ENCODE data around the gene UPF3A.
"Not testable (repeated sequence)": the region's sequence is repeated elsewhere in the genome, so short reads cannot be mapped to it uniquely, and the experiment has no call there.

The UPF3A gene, protein sequence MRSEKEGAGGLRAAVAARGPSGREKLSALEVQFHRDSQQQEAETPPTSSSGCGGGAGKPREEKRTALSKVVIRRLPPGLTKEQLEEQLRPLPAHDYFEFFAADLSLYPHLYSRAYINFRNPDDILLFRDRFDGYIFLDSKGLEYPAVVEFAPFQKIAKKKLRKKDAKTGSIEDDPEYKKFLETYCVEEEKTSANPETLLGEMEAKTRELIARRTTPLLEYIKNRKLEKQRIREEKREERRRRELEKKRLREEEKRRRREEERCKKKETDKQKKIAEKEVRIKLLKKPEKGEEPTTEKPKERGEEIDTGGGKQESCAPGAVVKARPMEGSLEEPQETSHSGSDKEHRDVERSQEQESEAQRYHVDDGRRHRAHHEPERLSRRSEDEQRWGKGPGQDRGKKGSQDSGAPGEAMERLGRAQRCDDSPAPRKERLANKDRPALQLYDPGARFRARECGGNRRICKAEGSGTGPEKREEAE

DNA sequence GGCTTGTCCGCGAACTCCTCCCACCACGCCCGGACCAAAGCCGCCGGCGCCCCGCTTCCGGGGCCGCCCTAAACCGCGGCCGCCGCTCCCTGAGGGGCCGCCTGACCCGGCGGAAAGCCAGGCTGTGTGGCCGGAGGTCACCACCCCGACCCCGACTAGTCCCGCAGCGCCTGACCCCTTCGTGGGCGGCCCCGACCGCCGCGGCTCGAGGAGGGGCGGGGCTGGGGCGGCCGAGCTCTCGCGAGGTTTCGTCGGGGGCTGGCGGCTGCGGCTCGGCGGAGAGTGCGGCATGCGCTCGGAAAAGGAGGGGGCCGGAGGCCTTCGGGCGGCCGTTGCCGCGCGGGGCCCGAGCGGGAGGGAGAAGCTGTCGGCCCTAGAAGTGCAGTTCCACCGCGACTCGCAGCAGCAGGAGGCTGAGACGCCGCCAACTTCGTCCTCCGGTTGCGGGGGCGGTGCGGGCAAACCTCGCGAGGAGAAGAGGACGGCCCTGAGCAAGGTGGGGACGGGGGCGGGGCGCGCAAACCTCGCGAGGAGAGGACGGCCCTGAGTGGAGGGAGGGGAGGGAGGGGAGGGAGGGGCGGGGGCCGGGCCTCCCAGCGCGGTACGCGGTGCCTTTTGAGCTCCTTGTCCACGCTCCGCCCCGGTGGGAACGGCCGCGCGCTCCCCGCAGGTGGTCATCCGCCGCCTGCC is at the start of gene UPF3A:
TSS of gene UPF3A (plus strand) at position 251 of the 690 bp plus-strand sequence. CDS start at position 290, 39 bp downstream.
- Mint-ChIP-seq H3K27ac (peak within 1 kb of the TSS; percentile 96), H3K27me3 (no peaks in the 10 kb centered on the region), H3K9me3 (no peaks in the 10 kb centered on the region), H3K36me3 (ENCODE audit: low read depth) (peaks cover 80% of the 10 kb centered on the region), H3K4me3 (peak within 1 kb of the TSS; percentile 89), H3K4me1 (ENCODE audit: low read depth) (peaks cover 58% of the 10 kb centered on the region)
- DNase-seq, result peak; percentile 95

DNA sequence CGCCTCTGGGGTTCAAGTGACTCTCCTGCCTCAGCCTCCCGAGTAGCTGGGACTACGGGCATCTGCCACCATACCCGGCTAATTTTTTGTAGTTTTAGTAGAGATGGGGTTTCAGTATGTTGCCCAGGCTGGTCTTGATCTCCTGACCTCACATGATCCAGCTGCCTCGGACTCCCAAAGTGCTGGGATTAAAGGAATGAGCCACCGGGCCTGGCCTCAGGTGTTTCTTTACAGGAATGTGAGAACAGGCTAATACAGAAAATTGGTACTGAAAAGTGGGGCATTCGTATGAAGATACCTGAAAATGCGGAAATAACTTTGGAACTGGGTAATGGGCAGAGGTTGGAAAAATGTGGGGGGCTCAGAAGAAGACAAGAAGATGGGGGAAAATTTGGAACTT is 49.5 kb upstream of the UPF3A start:
- H3K9me3 Mint-ChIP-seq, result peaks cover 2% of the 10 kb centered on the region
- H3K27ac Mint-ChIP-seq, result no peak overlapping the region
- H3K4me3 Mint-ChIP-seq, result no peak overlapping the region
- no peaks in the 10 kb centered on the region for H3K27me3 Mint-ChIP-seq
- H3K36me3 Mint-ChIP-seq (ENCODE audit: low read depth), result peaks cover 20% of the 10 kb centered on the region
- no peak for DNase-seq
- H3K4me1 Mint-ChIP-seq (ENCODE audit: low read depth), result peaks cover 41% of the 10 kb centered on the region

DNA sequence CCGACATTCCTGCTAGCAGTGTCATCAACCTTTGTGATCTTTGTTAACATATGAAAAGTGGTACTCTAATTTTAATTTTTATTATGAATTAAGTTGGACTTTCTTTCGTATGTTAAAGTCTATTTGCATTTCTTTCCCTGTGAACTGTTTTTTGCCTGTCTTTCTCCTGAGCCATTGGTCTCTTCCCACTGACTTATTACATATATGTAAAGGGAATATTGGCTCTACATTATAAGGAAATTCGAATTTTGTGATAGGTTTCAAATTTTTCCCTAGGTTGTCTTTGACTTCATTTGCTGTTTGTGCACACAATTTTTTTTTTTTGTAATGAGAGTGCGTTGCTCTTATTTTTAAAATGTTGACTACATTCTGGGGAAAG is 47.1 kb upstream of the UPF3A start:
- Mint-ChIP-seq H3K27me3 (no peaks in the 10 kb centered on the region), H3K4me1 (ENCODE audit: low read depth) (peaks cover 46% of the 10 kb centered on the region), H3K9me3 (peaks cover 2% of the 10 kb centered on the region), H3K27ac (peak overlapping the region; percentile 96), H3K36me3 (ENCODE audit: low read depth) (peaks cover 41% of the 10 kb centered on the region), H3K4me3 (peak overlapping the region; percentile 94)
- DNase-seq, result no peak

GRCh38 chr13:114234645-114235421 is 46.6 kb upstream of the UPF3A start, which contains the start of gene CDC16:
CDC16 (plus strand) TSS chr13:114234897; CDS start chr13:114235085, 188 bp downstream.
- H3K4me3 Mint-ChIP-seq, result peak within 1 kb of the TSS; percentile 94
- H3K36me3 Mint-ChIP-seq (ENCODE audit: low read depth), result peaks cover 47% of the 10 kb centered on the region
- peak within 1 kb of the TSS; percentile 96 for H3K27ac Mint-ChIP-seq
- no peaks in the 10 kb centered on the region for H3K27me3 Mint-ChIP-seq
- peaks cover 49% of the 10 kb centered on the region for H3K4me1 Mint-ChIP-seq (ENCODE audit: low read depth)
- DNase-seq, result peak; percentile 95
- peaks cover 2% of the 10 kb centered on the region for H3K9me3 Mint-ChIP-seq

GRCh38 chr13:114235697-114236096 is 45.7 kb upstream of the UPF3A start:
- H3K27ac Mint-ChIP-seq, result peak overlapping the region; percentile 96
- H3K4me1 Mint-ChIP-seq (ENCODE audit: low read depth), result peaks cover 46% of the 10 kb centered on the region
- DNase-seq, result no peak
- no peaks in the 10 kb centered on the region for H3K27me3 Mint-ChIP-seq
- H3K4me3 Mint-ChIP-seq, result peak overlapping the region; percentile 94
- peaks cover 2% of the 10 kb centered on the region for H3K9me3 Mint-ChIP-seq
- H3K36me3 Mint-ChIP-seq (ENCODE audit: low read depth), result peaks cover 54% of the 10 kb centered on the region

GRCh38 chr13:114236227-114236626 is 45.2 kb upstream of the UPF3A start:
- no peak for DNase-seq
- peaks cover 59% of the 10 kb centered on the region for H3K36me3 Mint-ChIP-seq (ENCODE audit: low read depth)
- peak overlapping the region; percentile 96 for H3K27ac Mint-ChIP-seq

DNA sequence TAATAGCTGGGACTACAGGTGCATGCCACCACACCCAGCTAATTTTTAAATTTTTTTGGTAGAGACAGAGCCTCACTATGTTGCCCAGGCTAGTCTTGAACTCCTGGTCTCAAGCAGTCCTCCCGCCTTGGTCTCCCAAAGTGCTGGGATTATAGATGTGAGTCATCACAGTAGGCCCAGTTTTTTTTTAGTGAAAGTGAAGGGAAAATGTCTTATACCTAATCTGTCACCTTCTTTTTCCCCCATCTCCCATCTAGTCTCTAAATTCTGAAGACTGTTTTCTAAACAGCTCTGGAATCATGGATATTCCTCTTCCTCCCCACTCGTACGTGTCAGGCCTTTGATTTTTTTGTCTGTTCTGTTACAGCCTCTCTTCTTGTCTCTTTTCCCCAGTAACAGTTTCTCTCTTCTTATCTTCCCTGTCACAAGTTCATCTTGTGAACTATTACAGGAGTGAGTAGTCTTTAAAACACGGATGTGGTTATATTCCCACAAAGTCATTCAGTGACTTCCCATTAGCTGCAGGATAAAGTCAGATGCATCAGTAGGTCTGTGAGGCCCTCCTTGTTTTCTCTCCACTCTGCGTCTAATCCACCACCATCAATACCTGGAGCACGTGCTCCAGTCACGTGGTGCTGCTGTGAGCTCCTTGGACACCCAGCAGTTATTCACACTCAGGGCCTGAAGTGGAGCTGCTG is 43.8 kb upstream of the UPF3A start:
- Mint-ChIP-seq H3K27ac (peak overlapping the region; percentile 64), H3K4me1 (ENCODE audit: low read depth) (peaks cover 57% of the 10 kb centered on the region), H3K36me3 (ENCODE audit: low read depth) (peaks cover 72% of the 10 kb centered on the region), H3K27me3 (no peaks in the 10 kb centered on the region), H3K9me3 (peaks cover 2% of the 10 kb centered on the region), H3K4me3 (no peak overlapping the region)
- no peak for DNase-seq

More at GRCh38 chr13:114236227-114236626, 45.2 kb upstream of the UPF3A start:
- peak overlapping the region; percentile 94 for H3K4me3 Mint-ChIP-seq
- H3K9me3 Mint-ChIP-seq, result peaks cover 2% of the 10 kb centered on the region
- peaks cover 50% of the 10 kb centered on the region for H3K4me1 Mint-ChIP-seq (ENCODE audit: low read depth)
- H3K27me3 Mint-ChIP-seq, result no peaks in the 10 kb centered on the region

DNA sequence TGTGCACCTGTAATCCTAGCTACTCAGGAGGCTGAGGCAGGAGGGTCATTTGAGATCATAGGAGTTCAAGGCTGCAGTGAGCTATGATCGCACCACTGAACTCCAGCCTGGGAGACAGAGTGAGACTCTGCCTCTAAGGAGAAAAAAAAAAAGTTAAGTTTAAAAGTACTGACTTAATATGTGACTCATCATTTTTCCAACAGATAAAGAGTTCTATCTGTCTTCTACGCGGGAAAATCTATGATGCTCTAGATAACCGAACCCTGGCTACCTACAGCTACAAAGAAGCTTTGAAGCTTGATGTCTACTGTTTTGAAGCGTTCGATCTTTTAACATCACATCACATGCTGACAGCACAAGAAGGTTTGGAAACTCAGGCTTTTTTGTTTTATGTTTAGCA is 39.5 kb upstream of the UPF3A start:
- H3K27me3 Mint-ChIP-seq, result no peaks in the 10 kb centered on the region
- no peaks in the 10 kb centered on the region for H3K9me3 Mint-ChIP-seq
- H3K36me3 Mint-ChIP-seq (ENCODE audit: low read depth), result peaks cover 95% of the 10 kb centered on the region
- peak overlapping the region; percentile 51 for H3K27ac Mint-ChIP-seq
- H3K4me3 Mint-ChIP-seq, result no peak overlapping the region
- peaks cover 36% of the 10 kb centered on the region for H3K4me1 Mint-ChIP-seq (ENCODE audit: low read depth)
- no peak for DNase-seq

DNA sequence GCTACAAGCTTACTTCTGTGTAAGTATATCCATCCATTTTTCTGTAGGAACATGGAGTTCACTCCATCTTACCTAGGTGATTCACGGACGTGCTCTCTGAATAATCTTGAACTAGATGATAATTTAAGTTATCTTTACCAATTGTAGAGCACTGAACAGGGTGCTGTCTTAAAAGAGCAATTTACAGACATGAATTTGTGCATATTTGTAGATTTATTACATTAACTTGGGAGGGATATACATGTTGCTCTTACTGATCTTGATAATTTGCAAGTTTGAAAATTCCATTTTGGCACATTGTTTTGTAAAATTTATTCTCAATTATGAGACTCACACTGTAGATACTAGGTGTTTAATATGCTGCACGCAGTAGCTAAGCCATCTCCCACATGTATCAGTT is 37.4 kb upstream of the UPF3A start:
- H3K27ac Mint-ChIP-seq, result no peak overlapping the region
- no peak overlapping the region for H3K4me3 Mint-ChIP-seq
- H3K27me3 Mint-ChIP-seq, result no peaks in the 10 kb centered on the region
- H3K9me3 Mint-ChIP-seq, result no peaks in the 10 kb centered on the region
- H3K36me3 Mint-ChIP-seq (ENCODE audit: low read depth), result peaks cover 96% of the 10 kb centered on the region
- H3K4me1 Mint-ChIP-seq (ENCODE audit: low read depth), result peaks cover 27% of the 10 kb centered on the region
- no peak for DNase-seq

- H3K9me3 Mint-ChIP-seq, result no peaks in the 10 kb centered on the region
- H3K27ac Mint-ChIP-seq, result no peak overlapping the region
- no peaks in the 10 kb centered on the region for H3K27me3 Mint-ChIP-seq
- DNase-seq, result no peak
- peaks cover 96% of the 10 kb centered on the region for H3K36me3 Mint-ChIP-seq (ENCODE audit: low read depth)
- no peak overlapping the region for H3K4me3 Mint-ChIP-seq
- peaks cover 22% of the 10 kb centered on the region for H3K4me1 Mint-ChIP-seq (ENCODE audit: low read depth)
Observed at GRCh38 chr13:114244637-114245036, 36.8 kb upstream of the UPF3A start.

GRCh38 chr13:114248011-114248410 is 33.4 kb upstream of the UPF3A start:
- peaks cover 95% of the 10 kb centered on the region for H3K36me3 Mint-ChIP-seq (ENCODE audit: low read depth)
- H3K9me3 Mint-ChIP-seq, result no peaks in the 10 kb centered on the region
- no peak overlapping the region for H3K27ac Mint-ChIP-seq
- no peak overlapping the region for H3K4me3 Mint-ChIP-seq
- peaks cover 3% of the 10 kb centered on the region for H3K4me1 Mint-ChIP-seq (ENCODE audit: low read depth)
- DNase-seq, result no peak
- H3K27me3 Mint-ChIP-seq, result no peaks in the 10 kb centered on the region

- Mint-ChIP-seq H3K27ac (no peak overlapping the region), H3K4me3 (no peak overlapping the region), H3K4me1 (ENCODE audit: low read depth) (peaks cover 2% of the 10 kb centered on the region), H3K36me3 (ENCODE audit: low read depth) (peaks cover 95% of the 10 kb centered on the region), H3K9me3 (no peaks in the 10 kb centered on the region), H3K27me3 (no peaks in the 10 kb centered on the region)
- DNase-seq, result no peak
Observed at GRCh38 chr13:114249077-114249476, 32.3 kb upstream of the UPF3A start.

- not testable (repeated sequence) for DNase-seq; H3K9me3 Mint-ChIP-seq; H3K27ac Mint-ChIP-seq; H3K4me3 Mint-ChIP-seq; H3K27me3 Mint-ChIP-seq; H3K4me1 Mint-ChIP-seq (ENCODE audit: low read depth)
- H3K36me3 Mint-ChIP-seq (ENCODE audit: low read depth), result peaks cover 95% of the 10 kb centered on the region
Observed at GRCh38 chr13:114251639-114252440, 29.6 kb upstream of the UPF3A start.
